Lung microvascular endothelial cell (primary cell): ENCODE data around the gene KIF2A. TPM values are rescaled to one million over a fixed set of nuclear protein-coding genes. Genes with fewer than 3 reads are reported as not detected.
"Not testable (repeated sequence)": the region's sequence is repeated elsewhere in the genome, so short reads cannot be mapped to it uniquely, and the experiment has no call there.

ENCODE experiments used
- DNase-seq, 2 donors: peaks; one replicate each; pipeline versions ENCODE4 v3.0.0 to v3.0.0-alpha.2; 2010; ENCODE audit warnings: low read depth in 2 of 2
- total RNA-seq: library from RNA; depleted of rRNA; stranded (reverse); fragments of >200 nt; gene quantifications from 2 replicates; pipeline ENCODE4 v1.2.1, GENCODE V29; 2014

KIF2A gene
- total RNA-seq, 1 donor from 2014 or later: 58.7 TPM

DNA sequence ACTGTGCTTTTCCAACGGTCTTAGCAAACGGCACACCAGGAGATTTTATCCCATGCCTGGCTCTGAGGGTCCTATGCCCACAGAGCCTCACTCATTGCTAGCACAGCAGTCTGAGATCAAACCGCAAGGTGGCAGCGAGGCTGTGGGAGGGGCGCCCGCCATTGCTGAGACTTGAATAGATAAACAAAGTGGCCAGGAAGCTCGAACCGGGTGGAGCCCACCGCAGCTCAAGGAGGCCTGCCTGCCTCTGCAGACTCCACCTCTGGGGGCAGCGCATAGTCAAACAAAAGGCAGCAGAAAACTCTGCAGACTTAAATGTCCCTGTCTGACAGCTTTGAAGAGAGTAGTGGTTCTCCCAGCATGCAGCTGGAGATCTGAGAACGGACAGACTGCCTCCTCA is 14.2 kb upstream of the KIF2A start:
- not testable (repeated sequence) for DNase-seq

DNA sequence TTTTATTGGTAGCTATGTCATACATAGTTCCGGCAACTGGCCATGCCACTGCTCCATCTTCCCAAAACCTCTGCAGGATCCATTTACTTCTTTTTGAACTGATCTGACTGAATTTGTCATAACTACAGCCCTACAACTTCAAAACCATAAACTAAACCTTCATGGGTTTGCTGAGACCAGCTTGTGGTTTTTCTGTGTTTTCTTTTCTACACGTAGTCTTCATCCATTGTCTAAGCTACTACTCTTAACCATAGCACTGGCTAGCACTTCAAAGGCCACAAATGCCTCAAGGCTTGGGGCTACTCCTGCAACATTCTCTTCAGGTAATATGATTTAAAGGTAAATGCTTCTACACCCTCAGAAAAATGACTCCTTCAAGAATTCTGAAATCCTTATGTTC is 9.0 kb upstream of the KIF2A start:
- no peak for DNase-seq

DNA sequence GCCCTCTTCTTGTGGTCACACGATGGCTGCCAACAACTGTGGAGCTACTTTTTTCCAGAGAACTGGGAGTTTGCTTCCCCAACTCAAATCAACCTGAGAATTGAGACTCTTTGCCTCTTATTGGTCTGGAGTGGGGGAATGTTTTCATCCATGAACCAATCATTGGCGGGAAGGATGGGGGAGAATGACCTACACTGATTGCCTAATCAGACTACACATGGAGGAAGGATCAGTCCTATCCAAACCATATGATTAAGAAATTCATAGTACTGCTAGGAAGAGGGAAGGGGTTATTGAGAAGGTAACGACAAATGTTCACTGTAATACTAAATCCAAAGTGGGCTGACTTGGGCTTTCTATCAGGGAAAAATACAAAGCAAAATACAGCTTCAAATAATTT is 7.9 kb upstream of the KIF2A start:
- DNase-seq: no peak

DNA sequence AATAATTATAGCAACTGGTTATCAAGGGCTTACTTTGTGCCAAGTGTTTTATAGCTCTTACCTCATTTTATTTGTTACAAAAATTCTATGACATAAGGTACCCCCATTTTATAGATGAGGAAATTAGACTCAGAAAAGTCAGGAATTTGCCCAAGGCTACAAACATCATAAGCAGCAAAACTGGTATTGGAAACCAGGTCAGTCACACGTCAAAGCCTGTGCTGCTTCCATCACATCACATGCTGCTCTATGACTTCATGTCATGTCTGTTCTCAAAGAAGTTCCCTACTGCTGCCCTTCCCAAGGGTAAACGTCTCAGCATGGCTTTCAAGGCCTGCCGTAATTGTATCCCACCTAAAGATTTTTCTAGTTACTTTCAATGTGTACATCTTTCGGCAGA is 6.9 kb upstream of the KIF2A start:
- no peak for DNase-seq

DNA sequence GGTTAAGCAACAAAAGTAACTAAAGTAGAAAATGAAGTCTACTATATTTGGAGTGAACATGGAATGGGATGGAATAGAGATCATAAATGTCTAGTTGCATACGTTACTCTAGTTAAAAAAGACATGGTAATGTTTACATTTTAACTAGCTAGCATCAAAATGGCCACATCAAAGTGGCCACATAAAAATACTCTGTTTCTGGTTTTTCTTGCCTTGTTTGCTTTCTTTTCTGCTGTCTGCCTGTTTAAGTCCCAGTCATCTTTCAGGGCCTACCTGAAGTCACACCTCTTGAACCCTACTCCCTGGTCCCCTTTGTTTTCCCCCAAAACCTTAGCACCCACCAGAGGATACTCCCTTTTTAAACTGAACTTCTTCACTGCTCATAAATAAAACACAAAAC is 6.4 kb upstream of the KIF2A start:
- no peak for DNase-seq

DNA sequence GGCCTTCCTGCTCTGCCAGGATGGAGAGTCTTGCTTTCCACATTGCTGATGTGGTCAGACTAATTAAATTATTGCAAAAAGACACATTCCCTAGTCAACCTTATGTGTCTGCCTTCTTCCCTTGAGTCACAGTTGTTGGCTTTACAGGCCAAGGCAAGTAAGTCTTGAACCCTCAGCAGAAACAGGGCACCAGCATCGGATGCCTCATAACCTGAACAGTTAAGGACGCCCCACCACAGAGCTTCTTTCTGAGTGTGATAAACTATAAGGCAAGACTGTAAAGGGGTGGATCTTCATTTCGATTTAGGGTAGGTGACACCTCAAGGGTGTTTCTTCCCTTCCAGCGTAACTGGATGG is 670 bp upstream of the KIF2A start:
- peak in 1 of 2 donors; percentile 11 for DNase-seq

DNA sequence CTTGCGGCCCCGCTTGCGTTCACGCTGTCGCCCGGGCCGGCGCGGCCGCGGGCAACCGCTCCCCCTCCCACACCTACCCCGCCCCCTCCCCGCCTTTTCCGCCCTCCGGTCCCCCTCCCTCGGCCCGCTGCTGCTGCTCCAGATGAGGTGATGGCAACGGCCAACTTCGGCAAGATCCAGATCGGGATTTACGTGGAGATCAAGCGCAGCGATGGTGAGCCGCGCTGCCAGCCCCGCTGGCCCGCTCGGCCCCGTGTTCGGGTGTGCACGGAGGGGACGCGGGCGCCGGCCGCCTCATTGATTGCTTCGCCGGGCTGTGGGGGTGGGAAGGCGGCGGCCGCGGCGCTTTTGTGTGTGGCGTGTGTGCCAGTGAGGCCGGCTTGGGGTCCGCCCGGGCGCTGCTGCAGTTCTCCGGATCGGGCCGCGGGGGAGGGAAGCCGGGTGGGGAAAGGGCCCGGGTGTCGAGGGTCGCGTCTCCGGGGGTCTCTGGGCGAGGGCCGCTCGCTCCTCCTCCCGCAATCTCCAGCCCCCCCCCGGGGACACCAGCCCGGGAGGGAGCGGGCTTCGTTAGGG is 403 bp downstream of the KIF2A start:
- DNase-seq: peak; percentile 72 to 82

DNA sequence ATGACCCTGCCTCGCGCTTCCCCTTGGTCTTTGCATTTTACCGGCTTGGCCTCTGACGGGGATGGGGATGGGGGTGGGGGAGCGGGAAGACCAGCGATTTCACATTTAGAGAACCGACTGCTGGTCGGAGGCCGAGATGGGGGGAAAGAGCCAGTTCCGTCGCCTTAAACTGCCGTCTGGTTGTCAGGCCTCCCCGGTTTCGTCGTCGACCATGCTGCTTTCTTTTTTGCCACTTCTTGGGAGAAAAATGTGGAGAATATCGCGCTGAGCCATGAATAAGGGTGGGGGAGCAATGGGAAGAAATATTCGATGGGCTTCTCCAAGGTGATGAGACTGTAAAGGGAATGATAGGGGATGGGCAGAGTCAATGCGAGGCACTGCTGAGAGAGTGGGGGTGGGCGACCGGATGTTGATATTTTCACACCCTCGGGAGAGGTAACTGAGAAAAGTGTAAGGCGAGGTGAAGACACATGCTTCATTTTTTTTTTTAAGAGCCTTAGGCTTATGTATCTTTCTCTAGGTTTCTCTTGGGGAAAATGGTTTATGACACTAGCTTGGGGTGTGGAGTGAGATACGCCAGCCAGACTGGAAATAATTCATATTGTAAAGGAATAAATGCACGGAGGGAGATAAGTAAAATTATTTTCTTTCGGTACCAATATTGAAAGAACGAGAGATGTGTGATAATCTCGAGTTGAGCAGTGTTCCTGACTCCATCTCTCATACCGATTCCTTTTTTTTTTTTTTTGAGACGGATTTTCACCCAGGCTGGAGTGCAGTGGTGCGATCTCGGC is 1.1 kb downstream of the KIF2A start:
- DNase-seq: peak; percentile 37 to 49

DNA sequence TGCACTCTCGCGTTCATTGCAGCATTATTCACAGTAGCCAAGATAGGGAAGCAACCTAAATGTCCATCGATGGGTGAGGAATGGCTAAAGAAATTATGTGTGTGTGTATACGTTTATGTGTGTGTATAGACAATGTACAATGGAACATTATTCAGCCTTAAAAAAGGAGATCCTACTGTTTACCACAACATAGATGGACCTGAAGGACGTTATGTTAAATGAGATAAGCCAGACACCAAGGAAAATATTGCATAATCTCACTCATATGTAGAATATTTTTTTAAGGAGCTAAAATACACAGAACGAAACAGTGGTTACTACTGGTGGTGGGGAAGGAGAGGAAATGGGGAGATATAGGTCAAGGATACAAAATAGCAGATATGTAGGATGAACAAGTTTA is 2.4 kb downstream of the KIF2A start:
- no peak for DNase-seq

DNA sequence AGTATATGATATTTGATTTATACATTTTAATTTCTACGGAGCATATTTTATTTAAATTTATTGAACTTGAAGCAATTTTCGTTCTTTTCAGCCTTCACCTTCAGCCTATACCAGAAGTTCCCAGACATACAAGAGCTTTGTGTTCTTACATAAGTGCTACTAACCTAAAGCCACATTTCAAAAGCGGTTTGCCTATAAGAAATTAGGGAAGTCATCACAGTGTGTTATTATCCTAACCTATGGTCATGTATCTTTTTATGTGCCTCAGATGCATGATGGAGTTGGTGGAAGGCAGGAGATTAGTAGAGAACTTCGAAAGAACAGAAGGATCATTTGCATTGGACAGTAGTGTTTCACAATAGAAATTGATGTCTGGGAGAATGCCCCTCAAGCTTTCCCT is 3.1 kb downstream of the KIF2A start:
- no peak for DNase-seq

DNA sequence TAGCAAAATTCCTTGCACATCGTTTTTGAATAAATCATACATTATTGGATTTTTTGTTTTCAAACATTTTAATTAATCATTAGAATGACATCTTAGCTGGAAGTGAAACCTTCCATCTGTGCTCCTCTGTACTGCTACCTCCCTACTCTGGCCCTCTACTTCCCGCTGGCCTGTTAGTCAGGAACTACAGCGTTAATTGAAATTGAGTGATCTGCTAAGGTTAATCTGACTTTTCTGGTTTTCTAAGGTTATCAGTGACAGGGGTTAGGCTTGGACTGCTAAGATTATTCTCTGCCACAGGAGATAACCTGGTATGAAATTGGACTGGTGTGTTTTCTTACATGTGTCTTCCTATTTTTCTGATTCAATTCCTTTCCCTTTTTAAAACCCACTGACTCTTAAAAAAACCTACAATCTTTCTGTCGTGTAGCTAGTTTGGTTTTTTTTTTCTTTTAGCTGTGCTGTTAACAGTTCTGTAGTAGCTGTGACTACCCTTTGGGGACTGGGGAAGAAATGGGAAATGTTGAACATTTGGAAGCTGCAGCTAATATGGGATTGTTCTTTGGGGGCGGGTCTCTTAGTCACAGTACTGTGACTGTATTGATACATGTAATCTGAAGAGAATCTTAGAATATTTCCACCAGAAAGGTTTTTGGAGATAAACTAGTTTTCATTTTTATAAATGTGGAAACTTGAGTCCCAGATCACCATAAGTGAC is 4.6 kb downstream of the KIF2A start:
- no peak for DNase-seq

DNA sequence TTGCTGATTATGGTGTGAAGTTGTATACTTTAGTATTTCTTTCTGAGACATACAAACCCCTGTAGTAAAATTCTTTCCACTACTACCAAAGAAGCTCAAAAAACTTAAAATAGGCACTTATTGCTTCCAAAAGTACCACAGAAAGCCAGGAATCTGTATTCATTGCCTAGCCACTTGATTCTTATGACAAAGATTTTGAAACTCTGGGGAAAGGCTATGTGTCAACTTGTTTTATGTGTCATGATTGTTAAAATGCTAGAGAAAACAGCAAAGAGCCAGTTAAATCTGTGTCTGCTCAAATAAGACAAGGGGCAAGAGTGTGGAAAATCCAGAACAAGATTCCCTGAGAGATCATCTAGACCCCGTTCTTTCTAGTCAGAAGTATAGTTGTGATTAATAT is 6.0 kb downstream of the KIF2A start:
- DNase-seq: no peak

DNA sequence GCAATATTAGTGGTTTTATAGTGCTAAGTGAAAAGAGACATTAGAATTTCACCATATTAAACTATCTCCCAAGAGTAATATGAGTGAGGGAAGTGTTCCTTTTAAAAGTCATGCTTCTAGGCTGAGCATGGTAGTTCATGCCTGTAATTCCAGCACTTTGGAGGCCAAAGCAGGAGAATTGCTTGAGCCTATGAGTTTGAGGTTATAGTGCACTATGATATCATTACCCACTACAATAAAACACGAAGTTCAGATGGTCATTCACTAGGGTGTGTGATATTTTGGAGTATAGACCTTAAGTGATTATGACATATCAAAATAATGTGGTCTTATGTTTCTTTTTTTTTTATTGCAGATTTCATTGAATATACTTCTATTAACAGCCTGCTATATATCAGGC is 6.7 kb downstream of the KIF2A start:
- no peak for DNase-seq

DNA sequence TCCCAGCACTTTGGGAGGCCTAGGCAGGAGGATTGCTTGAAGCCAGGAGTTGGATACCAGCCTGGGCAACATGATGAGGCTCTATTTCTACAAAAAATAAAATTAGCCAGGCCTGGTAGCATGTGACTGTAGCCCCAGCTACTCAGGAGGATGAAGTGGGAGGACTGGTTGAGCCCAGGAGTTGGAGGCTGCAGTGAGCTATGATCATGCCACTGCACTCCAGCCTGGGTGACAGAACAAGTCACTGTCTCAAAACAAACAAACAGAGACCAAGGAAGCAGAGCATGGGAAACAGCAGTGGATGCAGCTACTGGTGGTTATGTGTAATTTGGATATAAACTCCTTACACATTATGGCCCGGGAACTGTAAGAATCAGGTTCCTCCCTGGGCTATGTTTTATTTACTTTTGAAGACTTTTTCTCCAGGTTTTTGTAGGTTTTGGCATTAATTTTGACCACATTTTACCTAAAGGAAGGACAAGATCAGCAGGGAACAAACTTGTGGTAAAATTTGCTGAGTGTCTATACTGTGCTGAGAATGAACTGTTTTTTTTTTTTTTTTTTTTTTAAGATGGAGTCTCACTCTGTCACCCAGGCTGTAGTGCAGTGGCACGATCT is 8.3 kb downstream of the KIF2A start:
- no peak for DNase-seq

DNA sequence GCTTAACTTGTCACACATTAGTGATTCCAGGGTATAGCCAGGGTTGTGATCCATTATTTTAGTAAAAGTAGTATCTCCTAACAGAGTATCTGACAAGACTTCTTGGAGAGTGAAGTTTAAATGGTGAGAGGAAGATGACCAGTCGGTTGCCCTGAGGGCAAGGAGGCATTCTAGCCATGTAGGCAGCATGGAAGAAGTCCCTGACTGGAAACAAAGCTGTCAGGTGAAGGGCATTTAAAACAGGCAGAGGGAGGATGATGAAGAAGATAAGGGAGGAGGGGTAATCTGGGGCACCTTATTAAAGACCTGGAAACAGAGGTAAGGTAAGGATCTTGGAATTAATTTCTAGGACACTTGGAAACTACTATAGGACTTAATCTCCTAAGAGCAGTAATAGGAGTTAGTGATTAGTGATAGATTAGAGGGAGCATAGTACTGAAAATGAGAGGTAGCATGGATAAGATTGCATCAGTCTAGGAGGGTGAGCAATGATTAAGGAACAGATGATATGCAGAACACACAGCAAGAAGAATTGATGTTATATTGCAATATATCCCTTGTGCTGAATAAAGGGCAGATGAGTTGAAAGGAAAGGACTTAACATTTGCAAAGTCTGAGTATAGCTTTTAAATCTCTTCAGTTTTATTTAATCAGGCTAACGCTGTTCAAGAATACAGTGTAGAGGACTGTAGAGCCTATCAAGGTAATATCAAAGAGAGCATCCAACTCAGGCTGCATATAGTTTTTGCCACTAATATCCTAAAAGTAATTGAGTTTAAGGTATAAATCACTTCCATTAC is 9.6 kb downstream of the KIF2A start:
- no peak for DNase-seq

DNA sequence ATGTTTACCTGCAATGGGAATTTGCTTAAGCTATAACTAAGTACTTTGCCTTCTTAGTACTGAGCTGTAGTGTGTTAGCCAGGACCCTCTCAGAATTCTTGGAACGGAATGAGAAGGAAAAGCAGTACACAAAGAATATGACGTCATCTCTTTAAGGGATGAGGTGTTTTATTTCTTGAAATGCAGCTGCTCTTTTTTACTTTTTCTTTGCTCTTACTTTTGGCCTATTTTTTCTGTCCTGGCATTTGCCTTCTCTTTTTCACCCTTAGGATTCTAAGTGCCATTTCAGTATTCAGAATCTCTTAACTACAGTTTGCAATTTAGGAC is 10.1 kb downstream of the KIF2A start:
- DNase-seq: no peak

DNA sequence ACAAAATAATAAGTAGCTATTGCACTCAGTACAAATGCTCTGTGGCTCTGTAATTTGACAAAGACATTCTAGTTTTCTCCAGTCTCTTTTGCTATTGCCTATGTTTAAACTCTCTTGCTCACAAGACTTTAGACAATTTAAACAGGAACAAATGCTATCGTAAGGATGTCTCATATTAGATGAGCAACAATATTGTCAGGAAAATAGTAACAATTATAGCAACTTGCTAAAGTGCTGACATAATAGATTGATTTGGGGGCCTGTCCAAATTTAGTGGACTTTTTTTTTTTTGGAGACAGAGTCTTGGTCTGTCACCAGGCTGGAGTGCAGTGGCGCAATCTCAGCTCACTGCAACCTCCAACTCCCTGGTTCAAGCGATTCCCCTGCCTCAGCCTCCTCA is 11.8 kb downstream of the KIF2A start:
- DNase-seq: no peak

DNA sequence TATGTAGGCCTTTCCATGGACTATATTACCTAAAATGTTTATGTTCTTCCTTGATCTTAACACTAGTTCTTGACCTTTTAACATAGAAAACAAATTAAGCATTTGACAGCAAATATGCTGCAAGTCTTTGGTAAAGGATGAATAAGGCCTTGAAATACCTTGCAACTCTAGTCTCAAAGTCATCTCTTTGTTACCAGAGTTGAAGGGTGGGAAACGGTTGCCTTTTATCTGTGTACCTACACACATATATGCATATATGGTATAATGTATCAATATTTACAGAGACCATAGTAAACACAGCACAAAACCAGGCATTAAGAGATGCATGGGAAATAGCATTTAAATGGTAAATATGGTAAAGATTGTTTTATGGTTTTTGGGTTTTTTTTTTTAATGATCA is 16.5 kb downstream of the KIF2A start:
- no peak for DNase-seq

DNA sequence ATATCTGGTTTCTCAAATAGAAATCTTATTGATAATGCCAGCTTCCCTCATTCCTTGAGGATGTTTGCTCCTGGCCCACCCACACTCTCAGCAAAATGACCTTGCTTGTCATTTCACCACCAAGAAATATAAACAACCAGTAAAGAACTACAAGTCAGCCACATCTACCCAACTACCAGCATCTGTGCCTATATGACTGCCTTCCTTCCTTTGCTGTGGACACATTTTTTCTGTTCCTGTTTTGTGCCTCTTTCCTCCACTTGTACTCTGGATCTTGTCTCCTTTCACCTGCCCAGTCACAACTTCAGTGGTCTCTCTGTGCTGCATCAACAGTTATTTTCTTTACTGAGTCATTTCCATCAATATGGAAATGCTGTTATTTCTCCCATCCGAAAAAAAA is 20.3 kb downstream of the KIF2A start:
- no peak for DNase-seq

DNA sequence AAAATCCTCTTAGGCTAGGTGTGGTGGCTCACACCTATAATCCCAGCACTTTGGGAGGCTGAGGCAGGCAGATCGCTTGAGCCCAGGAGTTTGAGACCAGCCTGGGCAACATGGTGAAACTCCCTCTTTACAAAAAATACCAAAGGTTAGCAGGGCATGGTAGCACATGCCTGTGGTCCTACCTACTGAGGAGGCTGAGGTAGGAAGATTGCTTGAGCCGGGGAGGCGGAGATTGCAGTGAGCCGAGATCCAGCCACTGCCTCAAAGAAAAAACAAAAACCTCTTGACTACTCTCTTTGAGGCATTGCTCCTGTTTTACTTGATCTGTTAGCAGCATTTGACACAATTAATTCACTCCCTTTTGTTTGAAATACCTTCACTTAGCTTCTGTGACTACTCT is 20.7 kb downstream of the KIF2A start:
- no peak for DNase-seq

DNA sequence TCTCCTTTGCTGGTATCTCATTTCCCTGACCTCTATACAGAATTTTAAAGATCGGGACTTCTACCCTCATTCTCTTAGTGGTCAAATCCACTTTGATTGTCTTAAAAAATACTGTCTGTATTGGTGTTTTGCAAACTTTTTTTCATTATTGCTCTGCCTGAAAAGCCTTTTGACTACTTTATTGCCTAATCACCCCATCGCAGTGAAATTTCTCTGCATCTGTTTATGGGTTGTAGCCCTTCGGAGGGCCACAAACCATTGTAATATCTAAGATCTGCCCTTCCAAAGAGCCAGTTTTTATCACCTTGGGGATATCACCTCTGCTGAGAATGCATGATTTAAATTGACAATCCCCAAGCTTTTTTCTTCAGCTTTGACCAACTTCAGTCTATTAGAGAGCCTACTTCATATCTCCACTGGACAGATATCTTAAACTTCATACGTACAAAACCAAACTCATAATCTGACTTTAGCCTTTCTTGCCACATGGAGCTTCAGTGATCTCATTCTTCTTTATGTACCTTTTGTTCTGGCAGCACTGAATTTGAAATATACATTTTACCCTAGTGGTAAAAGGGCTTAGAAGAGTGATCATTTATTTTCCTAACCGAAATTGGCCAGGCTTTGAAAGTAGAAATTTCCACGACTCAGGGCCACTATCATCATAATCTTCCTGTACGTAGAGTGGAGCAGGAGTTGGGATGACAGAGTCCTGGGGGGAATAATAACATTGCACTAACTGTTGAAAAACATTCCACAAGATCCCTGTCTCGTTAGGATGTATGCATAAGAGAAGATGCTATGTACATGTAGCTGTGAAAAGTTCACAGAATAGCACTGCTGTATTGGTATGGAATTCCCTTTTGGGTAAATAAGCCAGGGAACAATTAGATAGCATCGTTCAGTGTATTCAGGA is 21.4 kb downstream of the KIF2A start:
- peak in 1 of 2 donors; percentile 85 for DNase-seq
